Tibial nerve (tissue), 4 donors: Measurements from ENCODE around the gene SLC43A3. TPM values are rescaled to one million over a fixed set of nuclear protein-coding genes. Genes with fewer than 3 reads are reported as not detected.

Experiments
- DNase-seq, 2 donors: peaks; one replicate each; pipeline ENCODE4 v3.0.0-alpha.2; 2019; ENCODE audit warnings: low spot score in 2 of 2
- H3K27ac ChIP-seq, 4 donors: fragments of 200-600 bp; sonication (generic) in 3 of 4; one replicate each; pipeline ENCODE4 v1.5.1; 2017 to 2019; ENCODE audit warnings: mild to moderate bottlenecking in 1 of 4
- H3K27me3 ChIP-seq, 2 donors: fragments of 200-600 bp; sonication (generic) in 1 of 2; one replicate each; pipeline versions ENCODE4 v1.5.1 to v1.6.0; 2017 to 2019
- H3K36me3 ChIP-seq, 3 donors: fragments of 200-600 bp; sonication (generic); one replicate each; pipeline ENCODE4 v1.5.1; 2018 to 2019
- H3K4me1 ChIP-seq, 4 donors: fragments of 200-600 bp; sonication (generic) in 3 of 4; one replicate each; pipeline ENCODE4 v1.5.1; 2017 to 2019
- H3K4me3 ChIP-seq, 4 donors: fragments of 200-600 bp; sonication (generic) in 3 of 4; one replicate each; pipeline ENCODE4 v1.5.1; 2017 to 2019; ENCODE audit warnings: mild to moderate bottlenecking in 1 of 4, moderate library complexity in 1 of 4
- H3K9me3 ChIP-seq, 4 donors: fragments of 200-600 bp; sonication (generic) in 3 of 4; one replicate each; pipeline ENCODE4 v1.5.1; 2017 to 2019
- CTCF ChIP-seq, 5 experiments: fragments of 200-600 bp in 3 of 5; fragments of 450-650 bp in 2 of 5; sonication (generic) in 3 of 5; IDR thresholded peaks; one replicate each; pipeline ENCODE4 v1.5.1; 2016 to 2019; ENCODE audit warnings: antibody characterized with exemption in 5 of 5, mild to moderate bottlenecking in 3 of 5, moderate library complexity in 2 of 5
- EP300 ChIP-seq, 2 donors: sonication (generic); formaldehyde crosslinking; IDR thresholded peaks; one replicate each; pipeline ENCODE4 v1.6.1; 2017; ENCODE audit warnings: antibody characterized with exemption in 2 of 2, mild to moderate bottlenecking in 1 of 2
- POLR2A ChIP-seq, 2 donors: fragments of 450-650 bp; IDR thresholded peaks; one replicate each; pipeline ENCODE4 v1.6.1; 2017; ENCODE audit warnings: antibody characterized with exemption in 2 of 2, mild to moderate bottlenecking in 2 of 2, moderate library complexity in 2 of 2
- WGBS, 2 donors: methylation state at CpG; one replicate each; pipeline ENCODE4 v1.1.5; 2018; 5-methylcytosine and 5-hydroxymethylcytosine counted together
- total RNA-seq, 4 donors: library from RNA; depleted of rRNA; stranded (reverse); fragments of >200 nt; gene quantifications; one replicate each; pipeline ENCODE4 v1.1.0, GENCODE V29; 2016

The SLC43A3 gene
- total RNA-seq, 4 donors from 2014 or later, result 42.2 to 110 (median 94.7) TPM

DNA sequence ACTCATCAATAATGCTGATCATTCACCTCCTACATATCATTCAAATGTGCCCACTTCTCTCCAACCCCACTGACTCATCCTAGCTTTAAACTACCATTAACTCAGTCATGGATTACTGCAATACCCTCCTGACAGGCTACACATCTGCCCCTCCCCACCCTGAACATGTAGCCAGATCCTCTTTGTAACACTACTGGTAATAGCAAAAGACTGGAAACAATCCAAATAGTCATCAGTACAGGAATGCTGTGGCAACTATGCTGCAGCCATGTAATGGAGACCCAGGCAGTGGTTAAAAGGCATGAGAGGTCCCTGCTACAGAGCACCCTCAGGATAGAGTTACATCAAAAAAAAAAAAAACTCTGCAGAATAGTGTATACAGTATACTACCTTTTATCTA, 16.6 kb downstream of the SLC43A3 start:
- H3K36me3 ChIP-seq, result peaks cover 0 to 97% (median 0%) of the 10 kb centered on the region in 3 donors
- no peak overlapping the region for H3K27ac ChIP-seq
- no peak for TF ChIP-seq CTCF (IDR thresholded peaks at IDR 0.05)
- no peak overlapping the region for H3K4me3 ChIP-seq
- H3K4me1 ChIP-seq, result peaks cover 0 to 20% (median 0%) of the 10 kb centered on the region in 4 donors
- H3K27me3 ChIP-seq, result no peaks in the 10 kb centered on the region
- DNase-seq, result no peak
- H3K9me3 ChIP-seq, result no peaks in the 10 kb centered on the region

DNA sequence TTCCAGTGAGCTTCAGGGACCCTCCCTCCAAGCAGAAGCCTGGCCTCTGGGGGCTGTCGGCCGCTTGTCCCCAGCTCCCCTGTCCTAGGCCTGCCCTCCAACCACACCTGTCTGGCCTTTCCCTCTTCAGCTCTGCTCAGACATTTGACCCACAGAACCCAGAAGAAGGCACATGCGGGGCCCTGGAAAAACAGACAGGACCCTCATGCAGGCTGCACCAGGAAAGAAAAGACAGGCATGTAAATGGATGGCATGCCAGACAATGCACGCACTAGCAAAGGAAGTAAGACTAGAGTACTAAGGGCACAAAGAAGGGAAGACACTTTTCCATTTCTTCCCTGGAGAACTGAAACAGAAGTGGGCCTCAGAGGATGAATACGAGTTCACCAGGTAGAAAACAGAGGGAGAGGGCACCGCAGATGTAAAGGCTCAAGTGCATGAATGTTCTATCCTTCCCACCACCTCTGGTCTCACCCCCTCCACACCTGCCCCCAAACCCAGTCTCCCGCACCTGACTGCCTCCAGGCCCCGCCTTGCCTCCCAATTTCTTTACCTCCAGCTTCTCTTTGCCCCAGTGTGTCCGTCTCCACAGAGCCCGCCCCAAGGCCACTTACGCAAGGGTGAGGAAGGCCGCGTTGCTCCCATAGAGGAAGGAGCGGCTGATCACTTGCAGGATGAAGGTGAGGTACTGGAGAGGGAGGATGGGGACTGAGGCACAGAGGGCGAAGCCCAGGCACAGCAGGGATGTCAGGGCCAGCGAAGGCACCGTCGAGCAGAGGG, 17.4 kb downstream of the SLC43A3 start:
- DNase-seq, result no peak
- Histone ChIP-seq H3K27ac (no peak overlapping the region), H3K36me3 (peaks cover 0 to 90% (median 0%) of the 10 kb centered on the region in 3 donors), H3K4me1 (peaks cover 0 to 21% (median 0%) of the 10 kb centered on the region in 4 donors), H3K9me3 (no peaks in the 10 kb centered on the region), H3K4me3 (no peak overlapping the region), H3K27me3 (no peaks in the 10 kb centered on the region)
- 93 to 96% methylated on average over 18 of the region's 18 CpGs for WGBS, 2 donors
- TF ChIP-seq CTCF (IDR thresholded peaks at IDR 0.05), result no peak
- TF ChIP-seq POLR2A (IDR thresholded peaks at IDR 0.05), result no peak
- no peak for TF ChIP-seq EP300 (IDR thresholded peaks at IDR 0.05)

- 75 to 77% methylated on average over 2 of the region's 2 CpGs for WGBS, 2 donors
- no peak for TF ChIP-seq CTCF (IDR thresholded peaks at IDR 0.05)
- TF ChIP-seq POLR2A (IDR thresholded peaks at IDR 0.05), result no peak
- TF ChIP-seq EP300 (IDR thresholded peaks at IDR 0.05), result no peak
- peaks cover 0 to 90% (median 0%) of the 10 kb centered on the region in 3 donors for H3K36me3 ChIP-seq
Measured at GRCh38 chr11:57408771-57409170, 18.1 kb downstream of the SLC43A3 start.

GRCh38 chr11:57407941-57408475, 18.9 kb downstream of the SLC43A3 start:
- Histone ChIP-seq H3K4me3 (no peak overlapping the region), H3K36me3 (peaks cover 0 to 85% (median 0%) of the 10 kb centered on the region in 3 donors), H3K27ac (no peak overlapping the region), H3K27me3 (no peaks in the 10 kb centered on the region), H3K4me1 (peaks cover 0 to 17% (median 0%) of the 10 kb centered on the region in 4 donors), H3K9me3 (no peaks in the 10 kb centered on the region)
- 90 to 96% methylated on average over 8 of the region's 8 CpGs for WGBS, 2 donors
- DNase-seq, result no peak
- no peak for TF ChIP-seq EP300 (IDR thresholded peaks at IDR 0.05)
- no peak for TF ChIP-seq POLR2A (IDR thresholded peaks at IDR 0.05)
- TF ChIP-seq CTCF (IDR thresholded peaks at IDR 0.05), result no peak

More at GRCh38 chr11:57408771-57409170, 18.1 kb downstream of the SLC43A3 start:
- H3K4me1 ChIP-seq, result peaks cover 0 to 21% (median 0%) of the 10 kb centered on the region in 4 donors
- no peak for DNase-seq
- no peak overlapping the region for H3K27ac ChIP-seq
- H3K27me3 ChIP-seq, result no peaks in the 10 kb centered on the region
- H3K9me3 ChIP-seq, result no peaks in the 10 kb centered on the region
- no peak overlapping the region for H3K4me3 ChIP-seq
